Measurements from ENCODE around the gene DAB2. TPM values are rescaled to one million over a fixed set of nuclear protein-coding genes. Genes with fewer than 3 reads are reported as not detected.

Gene DAB2
- total and polyA plus RNA-seq, 2 donors (not counting 1 experiment from before 2014, with no cell fraction given), result 217 to 538 TPM

- H3K9ac ChIP-seq (ENCODE audit: insufficient read depth, low read length), result no peak overlapping the region
- H2AFZ ChIP-seq (ENCODE audit: low read length), result no peak overlapping the region
These were observed 69.5 kb downstream of the DAB2 start for GRCh38 chr5:39355324-39355723.

GRCh38 chr5:39353717-39354399 is 70.9 kb downstream of the DAB2 start:
- Histone ChIP-seq H3K9ac (ENCODE audit: insufficient read depth, low read length) (no peak overlapping the region), H3K27ac (ENCODE audit: insufficient read depth, low read length) (no peak overlapping the region), H2AFZ (ENCODE audit: low read length) (no peak overlapping the region), H3K9me3 (ENCODE audit: control insufficient read depth, insufficient read depth, low read depth, low read length) (no peaks in the 10 kb centered on the region), H3K27me3 (ENCODE audit: control insufficient read depth, insufficient read depth, low read length) (peaks cover 5% of the 10 kb centered on the region), H3K4me1 (ENCODE audit: control insufficient read depth, extremely low read depth, insufficient read depth, low read length) (no peaks in the 10 kb centered on the region), H3K4me3 (replicated peaks in 1 of 4; ENCODE audit: control extremely low read depth in 1 of 4, insufficient read depth in 1 of 4, low read depth in 3 of 4, low read length in 4 of 4) (no peak overlapping the region), H3K4me2 (ENCODE audit: extremely low read depth, insufficient read depth, low read length) (no peak overlapping the region), H3K79me2 (ENCODE audit: control insufficient read depth, insufficient read depth, low read length) (no peaks in the 10 kb centered on the region), H3K36me3 (ENCODE audit: control insufficient read depth, insufficient read depth, low read length) (no peaks in the 10 kb centered on the region), H4K20me1 (ENCODE audit: control insufficient read depth, extremely low read depth, insufficient read depth, low read length) (no peaks in the 10 kb centered on the region)
- DNase-seq (ENCODE audit: low read depth in 2 of 2), result no peak
- TF ChIP-seq EZH2 (IDR thresholded peaks at IDR 0.05; ENCODE audit: low read length, missing control alignments) (no peak), CTCF (conservative IDR thresholded peaks at IDR 0.05 in 1 of 2, IDR thresholded peaks at IDR 0.05 in 1 of 2; ENCODE audit: low read depth in 1 of 2, low read length in 2 of 2) (no peak)

More at GRCh38 chr5:39355324-39355723, 69.5 kb downstream of the DAB2 start:
- peaks cover 4% of the 10 kb centered on the region for H3K27me3 ChIP-seq (ENCODE audit: control insufficient read depth, insufficient read depth, low read length)
- no peaks in the 10 kb centered on the region for H4K20me1 ChIP-seq (ENCODE audit: control insufficient read depth, extremely low read depth, insufficient read depth, low read length)
- no peak for DNase-seq (ENCODE audit: low read depth in 2 of 2)
- no peak overlapping the region for H3K4me3 ChIP-seq (replicated peaks in 1 of 4; ENCODE audit: control extremely low read depth in 1 of 4, insufficient read depth in 1 of 4, low read depth in 3 of 4, low read length in 4 of 4)
- H3K4me2 ChIP-seq (ENCODE audit: extremely low read depth, insufficient read depth, low read length), result no peak overlapping the region
- no peaks in the 10 kb centered on the region for H3K79me2 ChIP-seq (ENCODE audit: control insufficient read depth, insufficient read depth, low read length)
- no peaks in the 10 kb centered on the region for H3K9me3 ChIP-seq (ENCODE audit: control insufficient read depth, insufficient read depth, low read depth, low read length)
- no peaks in the 10 kb centered on the region for H3K4me1 ChIP-seq (ENCODE audit: control insufficient read depth, extremely low read depth, insufficient read depth, low read length)
- no peak for TF ChIP-seq EZH2 (IDR thresholded peaks at IDR 0.05; ENCODE audit: low read length, missing control alignments)
- TF ChIP-seq CTCF (conservative IDR thresholded peaks at IDR 0.05 in 1 of 2, IDR thresholded peaks at IDR 0.05 in 1 of 2; ENCODE audit: low read depth in 1 of 2, low read length in 2 of 2), result no peak
- no peak overlapping the region for H3K27ac ChIP-seq (ENCODE audit: insufficient read depth, low read length)
- H3K36me3 ChIP-seq (ENCODE audit: control insufficient read depth, insufficient read depth, low read length), result no peaks in the 10 kb centered on the region

GRCh38 chr5:39352951-39353350 is 71.8 kb downstream of the DAB2 start:
- Histone ChIP-seq H3K4me2 (ENCODE audit: extremely low read depth, insufficient read depth, low read length) (no peak overlapping the region), H3K27ac (ENCODE audit: insufficient read depth, low read length) (no peak overlapping the region), H3K4me1 (ENCODE audit: control insufficient read depth, extremely low read depth, insufficient read depth, low read length) (no peaks in the 10 kb centered on the region), H3K4me3 (replicated peaks in 1 of 4; ENCODE audit: control extremely low read depth in 1 of 4, insufficient read depth in 1 of 4, low read depth in 3 of 4, low read length in 4 of 4) (no peak overlapping the region), H3K9ac (ENCODE audit: insufficient read depth, low read length) (no peak overlapping the region), H3K9me3 (ENCODE audit: control insufficient read depth, insufficient read depth, low read depth, low read length) (no peaks in the 10 kb centered on the region), H3K27me3 (ENCODE audit: control insufficient read depth, insufficient read depth, low read length) (peaks cover 5% of the 10 kb centered on the region), H3K36me3 (ENCODE audit: control insufficient read depth, insufficient read depth, low read length) (no peaks in the 10 kb centered on the region), H2AFZ (ENCODE audit: low read length) (no peak overlapping the region), H4K20me1 (ENCODE audit: control insufficient read depth, extremely low read depth, insufficient read depth, low read length) (no peaks in the 10 kb centered on the region), H3K79me2 (ENCODE audit: control insufficient read depth, insufficient read depth, low read length) (no peaks in the 10 kb centered on the region)
- TF ChIP-seq EZH2 (IDR thresholded peaks at IDR 0.05; ENCODE audit: low read length, missing control alignments), result no peak
- TF ChIP-seq CTCF (conservative IDR thresholded peaks at IDR 0.05 in 1 of 2, IDR thresholded peaks at IDR 0.05 in 1 of 2; ENCODE audit: low read depth in 1 of 2, low read length in 2 of 2), result no peak
- no peak for DNase-seq (ENCODE audit: low read depth in 2 of 2)

Data from fibroblast of lung (primary cell).